HFF-Myc (cell line): Measurements from ENCODE around the gene FAM241A.

Source experiments
- DNase-seq: peaks from one replicate; pipeline ENCODE4 v3.0.0-alpha.2; 2011; ENCODE audit warnings: low read depth; ENCODE audit errors: extremely low read depth
- H3K4me3 ChIP-seq: replicated peaks from 2 replicates; pipeline ENCODE4 v1.5.1; 2011; ENCODE audit warnings: low read depth, mild to moderate bottlenecking, control low read depth, low read length
- CTCF ChIP-seq: IDR thresholded peaks from 2 replicates; pipeline ENCODE4 v1.5.1; 2012; ENCODE audit warnings: mild to moderate bottlenecking, low read depth, low read length, control low read depth; ENCODE audit errors: missing control alignments

FAM241A gene

GRCh38 chr4:112183252-112183651 is 38.0 kb downstream of the FAM241A start:
- TF ChIP-seq CTCF, result no peak
- H3K4me3 ChIP-seq, result no peak overlapping the region
- DNase-seq, result no peak

- TF ChIP-seq CTCF, result no peak
- DNase-seq, result no peak
- H3K4me3 ChIP-seq, result no peak overlapping the region
Measured at GRCh38 chr4:112184438-112184837, 39.2 kb downstream of the FAM241A start.

GRCh38 chr4:112185334-112185733 is 40.1 kb downstream of the FAM241A start:
- no peak overlapping the region for H3K4me3 ChIP-seq
- no peak for TF ChIP-seq CTCF
- no peak for DNase-seq

- TF ChIP-seq CTCF, result no peak
- no peak overlapping the region for H3K4me3 ChIP-seq
- no peak for DNase-seq
Measured at GRCh38 chr4:112185740-112186670, 40.8 kb downstream of the FAM241A start.

- no peak for DNase-seq
- H3K4me3 ChIP-seq, result no peak overlapping the region
- peak; percentile 21 for TF ChIP-seq CTCF
Measured at GRCh38 chr4:112189754-112190153, 44.5 kb downstream of the FAM241A start.

- DNase-seq, result no peak
- no peak overlapping the region for H3K4me3 ChIP-seq
- no peak for TF ChIP-seq CTCF
Measured at GRCh38 chr4:112190684-112191083, 45.4 kb downstream of the FAM241A start.
